RWPE1 (cell line): ENCODE measurements around the gene OR10A2.

Source experiments
- CTCF ChIA-PET: fragments of 350-600 bp; sonication (Branson Sonifier 250); formaldehyde crosslinking; extraction: SDS; loops from one replicate; lab custom pipeline; 2021; lab: Yijun Ruan, JAX
- POLR2A ChIA-PET: fragments of 400-600 bp; formaldehyde crosslinking; extraction: SDS; loops from one replicate; lab custom pipeline; 2020; ENCODE audit warnings: antibody characterized with exemption; ENCODE audit not compliant: low non-redundant PET; lab: Yijun Ruan, JAX
- DNase-seq: peaks from one replicate; pipeline ENCODE4 v3.0.0; 2012; ENCODE audit warnings: low spot score
- H3K27ac ChIP-seq: fragments of 450-650 bp; 2 replicates; pipeline ENCODE4 v1.5.1; 2017
- CTCF ChIP-seq: fragments of 450-650 bp; conservative IDR thresholded peaks from 2 replicates; pipeline ENCODE4 v1.5.1; 2017; ENCODE audit warnings: low read depth, mild to moderate bottlenecking

Gene OR10A2

GRCh38 chr11:6911948-6912347 lies 49.1 kb downstream of the OR10A2 start:
- POLR2A ChIA-PET, result no interaction called here
- no peak overlapping the region for H3K27ac ChIP-seq
- TF ChIP-seq CTCF, result no peak
- CTCF ChIA-PET, result interaction anchor here (0.7 kb wide), 1 partner anchor 309 kb away, joined by 3 read pairs; no protein-coding TSS in a partner anchor
- DNase-seq, result no peak

- CTCF ChIA-PET, result interaction anchor here (0.6 kb wide), 2 partner anchors 107 to 1740 kb away, joined by 3 read pairs; no protein-coding TSS in a partner anchor
- no peak for DNase-seq
Observed at GRCh38 chr11:6919698-6920097, 56.8 kb downstream of the OR10A2 start.

GRCh38 chr11:6920702-6921101 lies 57.8 kb downstream of the OR10A2 start, which contains the start of gene OR2D3:
Gene OR2D3, plus strand, starts transcription at chr11:6921002. Its CDS starts 0 bp downstream, at chr11:6921002.
- POLR2A ChIA-PET, result no interaction called here
- DNase-seq, result no peak
- CTCF ChIA-PET, result interaction anchor here (0.6 kb wide), 1 partner anchor 670 kb away, joined by 3 read pairs; no protein-coding TSS in a partner anchor
- H3K27ac ChIP-seq, result no peak within 1 kb of the TSS
- no peak for TF ChIP-seq CTCF

More at GRCh38 chr11:6919698-6920097, 56.8 kb downstream of the OR10A2 start:
- no peak for TF ChIP-seq CTCF
- POLR2A ChIA-PET, result no interaction called here
- H3K27ac ChIP-seq, result no peak overlapping the region
